ENCODE data around the gene KIF2A. TPM values are rescaled to one million over a fixed set of nuclear protein-coding genes. Genes with fewer than 3 reads are reported as not detected.

Gene KIF2A
- total and polyA plus RNA-seq, 2 of the 13 experiments (the other 11 are each of a cell fraction or from before 2014, with no cell fraction given), result 8.5 to 19.2 TPM

GRCh38 chr5:62305715-62306322, at the start of gene KIF2A (continued):
- TF ChIP-seq ARNT2 (CRISPR knock-in tag; IDR thresholded peaks at IDR 0.05; ENCODE audit: low read depth), result peak; percentile 91
- no peak for TF ChIP-seq CREB1 (IDR thresholded peaks at IDR 0.05)
- no peak for TF ChIP-seq CREB1 (CRISPR knock-in tag; IDR thresholded peaks at IDR 0.05)
- TF ChIP-seq ZNF235 (CRISPR knock-in tag; IDR thresholded peaks at IDR 0.05; ENCODE audit: borderline replicate concordance), result peak; percentile 39
- TF ChIP-seq ZNF598 (CRISPR knock-in tag; IDR thresholded peaks at IDR 0.05; ENCODE audit: borderline replicate concordance), result no peak
- TF ChIP-seq ZBTB25 (CRISPR knock-in tag; IDR thresholded peaks at IDR 0.05), result peak; percentile 78; the same call in 1 of the 2 replicates
- 0 out of 2 replicates have a peak, but pooled peaks have one; percentile 32 for TF ChIP-seq KDM1A (CRISPR knock-in tag; IDR thresholded peaks at IDR 0.05)
- TF ChIP-seq KLF6 (CRISPR knock-in tag; IDR thresholded peaks at IDR 0.05), result peak; percentile 93
- TF ChIP-seq RXRA (CRISPR knock-in tag; IDR thresholded peaks at IDR 0.05), result peak; percentile 61; the same call in 1 of the 2 replicates
- TF ChIP-seq ZNF687 (CRISPR knock-in tag; IDR thresholded peaks at IDR 0.05), result peak; percentile 98
- 0 out of 2 replicates have a peak, but pooled peaks have one; percentile 53 for TF ChIP-seq ZNF44 (CRISPR knock-in tag; IDR thresholded peaks at IDR 0.05)
- TF ChIP-seq PREB (CRISPR knock-in tag; IDR thresholded peaks at IDR 0.05), result peak; percentile 47; the same call in 1 of the 2 replicates
- TF ChIP-seq KAT2B (IDR thresholded peaks at IDR 0.05; ENCODE audit: borderline replicate concordance, low read depth, low read length), result no peak
- no peak for TF ChIP-seq NFIC (IDR thresholded peaks at IDR 0.05; ENCODE audit: low read length)
- TF ChIP-seq ZKSCAN5 (CRISPR knock-in tag; IDR thresholded peaks at IDR 0.05), result no peak
- peak; percentile 62; the same call in 1 of the 2 replicates for TF ChIP-seq ARID5B (CRISPR knock-in tag; IDR thresholded peaks at IDR 0.05)
- TF ChIP-seq NCOA5 (CRISPR knock-in tag; IDR thresholded peaks at IDR 0.05), result no peak
- peak; percentile 58; the same call in 1 of the 2 replicates for TF ChIP-seq ZNF790 (CRISPR knock-in tag; IDR thresholded peaks at IDR 0.05; ENCODE audit: borderline replicate concordance)
- TF ChIP-seq CEBPG (CRISPR knock-in tag; IDR thresholded peaks at IDR 0.05), result no peak
